Right cardiac atrium (tissue), 5 donors: ENCODE measurements around the gene PSG7. TPM values are rescaled to one million over a fixed set of nuclear protein-coding genes. Genes with fewer than 3 reads are reported as not detected.
"Not testable (repeated sequence)": the region's sequence is repeated elsewhere in the genome, so short reads cannot be mapped to it uniquely, and the experiment has no call there.

ENCODE experiments used
- ATAC-seq, 2 donors: fragments of 200-7000 bp; cut with Tn5 transposase; one replicate each; pipeline versions ENCODE4 v1.8.0 to v1.9.1; 2020; ENCODE audit warnings: moderate library complexity in 2 of 2, mild to moderate bottlenecking in 1 of 2
- DNase-seq, 3 donors: peaks; one replicate each; pipeline ENCODE4 v3.0.0-alpha.2; 2020
- H3K27ac ChIP-seq: one replicate; pipeline ENCODE4 v1.5.1; 2013; ENCODE audit warnings: mild to moderate bottlenecking, low read length, control low read depth, moderate library complexity
- H3K27me3 ChIP-seq: one replicate; pipeline ENCODE4 v1.6.1; 2013; ENCODE audit not compliant: control insufficient read depth, insufficient read depth
- H3K4me1 ChIP-seq: one replicate; pipeline ENCODE4 v1.6.1; 2013; ENCODE audit warnings: low read length; ENCODE audit not compliant: control insufficient read depth, insufficient read depth
- H3K4me3 ChIP-seq: one replicate; pipeline ENCODE4 v1.5.1; 2013; ENCODE audit warnings: low read length, control low read depth
- H3K9me3 ChIP-seq: one replicate; pipeline ENCODE4 v1.6.1; 2013; ENCODE audit warnings: low read length; ENCODE audit not compliant: control insufficient read depth
- WGBS: extraction: QIAGEN DNeasy Blood & Tissue Kit; methylation state at CpG from one replicate; pipeline ENCODE4 v1.1.7; 2013; 5-methylcytosine and 5-hydroxymethylcytosine counted together
- intact Hi-C, 4 donors: fragments of 100-400 bp; cut with DNase I; formaldehyde crosslinking; loops; one replicate each; pipeline versions ENCODE4 v1.11.0 to v1.14.0; 2022 to 2023
- polyA plus RNA-seq: library from polyadenylated mRNA; stranded (reverse); fragments of 200-250 nt; gene quantifications from one replicate; pipeline ENCODE4 v1.2.3, GENCODE V29; 2013
- total RNA-seq, 4 donors: library from RNA; stranded (reverse); fragmentation: NEBNext Ultra II Directional; extraction: Animal tissue kit (Norgen Biotek cat#: 25700); gene quantifications; one replicate each; pipeline ENCODE4 v1.2.1, GENCODE V29; 2021
- donor health status: healthy with polysubstance abuse.
- donor health status: DM: no; HTN: yes; CAD: no.
- donor health status: DM: no; HTN: no; CAD: no.
- donor health status: DM: no; HTN: yes; CAD: no; lungs with severe emphysema.
- donor health status: DM: yes; HTN: yes; CAD: no.

The PSG7 gene
- total and polyA plus RNA-seq, 5 donors = not detected

- WGBS = 28% methylated on average over 5 of the region's 5 CpGs
- H3K27ac ChIP-seq, H3K27me3 ChIP-seq, H3K4me1 ChIP-seq, ATAC-seq, intact Hi-C loops, DNase-seq, H3K4me3 ChIP-seq, H3K9me3 ChIP-seq: not testable (repeated sequence)
These were observed 55.0 kb downstream of the PSG7 start for GRCh38 chr19:42882010-42882409.

- ATAC-seq, H3K9me3 ChIP-seq, DNase-seq, H3K27me3 ChIP-seq, H3K4me3 ChIP-seq, intact Hi-C loops, H3K27ac ChIP-seq, H3K4me1 ChIP-seq: not testable (repeated sequence)
- 60% methylated on average over 8 of the region's 8 CpGs for WGBS
These were observed 55.7 kb downstream of the PSG7 start for GRCh38 chr19:42881279-42881678.

- ATAC-seq, H3K9me3 ChIP-seq, intact Hi-C loops, H3K4me1 ChIP-seq, DNase-seq, H3K27ac ChIP-seq, H3K27me3 ChIP-seq, H3K4me3 ChIP-seq: not testable (repeated sequence)
- 90% methylated on average over 9 of the region's 9 CpGs for WGBS
These were observed 56.4 kb downstream of the PSG7 start for GRCh38 chr19:42880621-42881020.

GRCh38 chr19:42879613-42880012 is 57.4 kb downstream of the PSG7 start, which contains the start of gene PSG1:
Gene PSG1 (minus strand): TSS chr19:42879713. CDS start chr19:42879581, 132 bp downstream.
- intact Hi-C loops = no loop called here
- DNase-seq (no peak), ATAC-seq (no peak)
- 22% methylated on average over 2 of the region's 2 CpGs for WGBS
- no peak within 1 kb of the TSS for H3K4me3 ChIP-seq
- H3K27me3 ChIP-seq = no peaks in the 10 kb centered on the region
- H3K4me1 ChIP-seq = no peaks in the 10 kb centered on the region
- H3K27ac ChIP-seq = no peak within 1 kb of the TSS
- H3K9me3 ChIP-seq = no peaks in the 10 kb centered on the region

GRCh38 chr19:42876596-42876995 is 60.4 kb downstream of the PSG7 start:
- H3K4me1 ChIP-seq, ATAC-seq, DNase-seq, intact Hi-C loops, H3K9me3 ChIP-seq, H3K27ac ChIP-seq, H3K27me3 ChIP-seq, H3K4me3 ChIP-seq: not testable (repeated sequence)

- ATAC-seq, intact Hi-C loops, H3K27ac ChIP-seq, H3K9me3 ChIP-seq, H3K27me3 ChIP-seq, DNase-seq, H3K4me1 ChIP-seq, H3K4me3 ChIP-seq: not testable (repeated sequence)
- WGBS = 46% methylated on average over 1 of the region's 1 CpG
These were observed 61.1 kb downstream of the PSG7 start for GRCh38 chr19:42875881-42876280.

GRCh38 chr19:42874901-42875813 is 61.9 kb downstream of the PSG7 start:
- H3K27ac ChIP-seq, H3K4me3 ChIP-seq, intact Hi-C loops, H3K27me3 ChIP-seq, ATAC-seq, H3K9me3 ChIP-seq, H3K4me1 ChIP-seq, DNase-seq: not testable (repeated sequence)
- 74% methylated on average over 4 of the region's 4 CpGs for whole genome bisulfite sequencing

GRCh38 chr19:42874136-42874535 is 62.9 kb downstream of the PSG7 start:
- H3K4me1 ChIP-seq, intact Hi-C loops: not testable (repeated sequence)
- WGBS = 75% methylated on average over 3 of the region's 3 CpGs

More at GRCh38 chr19:42874136-42874535, 62.9 kb downstream of the PSG7 start:
- DNase-seq, H3K4me3 ChIP-seq, H3K27me3 ChIP-seq, ATAC-seq, H3K9me3 ChIP-seq, H3K27ac ChIP-seq: not testable (repeated sequence)

Other genes starting within 250 kb of the PSG7 start
- not detected for gene PSG3, start 196.7 kb downstream of the PSG7 start, total RNA-seq
- gene PSG3, start 196.7 kb downstream of the PSG7 start, polyA plus RNA-seq = not detected
- gene PSG8, start 171.5 kb downstream of the PSG7 start, total RNA-seq = not detected
- not detected for gene PSG8, start 171.5 kb downstream of the PSG7 start, polyA plus RNA-seq
- gene PSG1, start 57.5 kb downstream of the PSG7 start, total RNA-seq = not detected
- not detected for gene PSG1, start 57.5 kb downstream of the PSG7 start, polyA plus RNA-seq
- gene PSG6, start 19.3 kb downstream of the PSG7 start, total RNA-seq = not detected
- not detected for gene PSG6, start 19.3 kb downstream of the PSG7 start, polyA plus RNA-seq
- not detected for gene PSG11, start 89.3 kb upstream of the PSG7 start, total RNA-seq
- gene PSG11, start 89.3 kb upstream of the PSG7 start, polyA plus RNA-seq = not detected
- gene PSG2, start 145.5 kb upstream of the PSG7 start, total RNA-seq = not detected
- not detected for gene PSG2, start 145.5 kb upstream of the PSG7 start, polyA plus RNA-seq
- not detected for gene PSG5, start 249.3 kb upstream of the PSG7 start, total RNA-seq
- not detected for gene PSG5, start 249.3 kb upstream of the PSG7 start, polyA plus RNA-seq